Measurements from ENCODE around the gene TRAF7.

The TRAF7 gene

DNA sequence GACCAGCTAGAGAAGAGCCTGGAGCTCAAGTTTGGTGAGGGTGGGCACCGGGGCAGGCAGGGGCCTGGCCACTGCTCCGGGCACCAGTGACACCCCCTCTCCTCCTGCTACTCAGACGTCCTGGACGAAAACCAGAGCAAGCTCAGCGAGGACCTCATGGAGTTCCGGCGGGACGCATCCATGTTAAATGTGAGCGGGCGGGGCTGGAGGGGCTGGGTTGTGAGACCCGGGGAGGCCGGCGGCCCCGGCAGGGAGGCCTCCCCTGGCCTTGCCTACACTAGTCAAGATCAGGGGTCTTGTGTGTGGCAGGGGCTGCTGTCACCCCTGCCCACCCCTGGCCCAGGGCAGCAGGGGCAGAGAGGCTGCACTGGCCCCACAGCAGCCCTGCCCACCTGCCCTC, 17.8 kb downstream of the TRAF7 start:
- H3K27me3 ChIP-seq (ENCODE audit: low read depth, low read length) = no peaks in the 10 kb centered on the region

DNA sequence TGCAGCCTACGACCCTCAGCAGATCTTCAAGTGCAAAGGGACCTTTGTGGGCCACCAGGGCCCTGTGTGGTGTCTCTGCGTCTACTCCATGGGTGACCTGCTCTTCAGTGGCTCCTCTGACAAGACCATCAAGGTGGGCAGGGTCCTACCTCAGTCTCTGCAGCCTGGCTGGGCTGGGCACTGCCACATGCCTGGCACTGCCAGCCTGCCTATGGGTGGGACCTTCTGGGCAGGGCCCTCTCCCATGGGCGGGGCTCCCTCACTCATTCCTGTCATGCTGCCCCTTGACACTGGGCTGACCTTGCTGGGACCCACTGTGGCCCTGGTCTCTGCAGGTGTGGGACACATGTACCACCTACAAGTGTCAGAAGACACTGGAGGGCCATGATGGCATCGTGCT, 18.3 kb downstream of the TRAF7 start:
- H3K27me3 ChIP-seq (ENCODE audit: low read depth, low read length) = no peaks in the 10 kb centered on the region
- H3K79me2 ChIP-seq (ENCODE audit: low read length) = no peaks in the 10 kb centered on the region
- no peak overlapping the region for H3K4me3 ChIP-seq (ENCODE audit: low read length)
- H3K4me2 ChIP-seq (ENCODE audit: low read length) = no peak overlapping the region
- no peak overlapping the region for H3K27ac ChIP-seq (ENCODE audit: low read length)
- TF ChIP-seq, protein P1, sequence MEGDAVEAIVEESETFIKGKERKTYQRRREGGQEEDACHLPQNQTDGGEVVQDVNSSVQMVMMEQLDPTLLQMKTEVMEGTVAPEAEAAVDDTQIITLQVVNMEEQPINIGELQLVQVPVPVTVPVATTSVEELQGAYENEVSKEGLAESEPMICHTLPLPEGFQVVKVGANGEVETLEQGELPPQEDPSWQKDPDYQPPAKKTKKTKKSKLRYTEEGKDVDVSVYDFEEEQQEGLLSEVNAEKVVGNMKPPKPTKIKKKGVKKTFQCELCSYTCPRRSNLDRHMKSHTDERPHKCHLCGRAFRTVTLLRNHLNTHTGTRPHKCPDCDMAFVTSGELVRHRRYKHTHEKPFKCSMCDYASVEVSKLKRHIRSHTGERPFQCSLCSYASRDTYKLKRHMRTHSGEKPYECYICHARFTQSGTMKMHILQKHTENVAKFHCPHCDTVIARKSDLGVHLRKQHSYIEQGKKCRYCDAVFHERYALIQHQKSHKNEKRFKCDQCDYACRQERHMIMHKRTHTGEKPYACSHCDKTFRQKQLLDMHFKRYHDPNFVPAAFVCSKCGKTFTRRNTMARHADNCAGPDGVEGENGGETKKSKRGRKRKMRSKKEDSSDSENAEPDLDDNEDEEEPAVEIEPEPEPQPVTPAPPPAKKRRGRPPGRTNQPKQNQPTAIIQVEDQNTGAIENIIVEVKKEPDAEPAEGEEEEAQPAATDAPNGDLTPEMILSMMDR (IDR thresholded peaks at IDR 0.05; ENCODE audit: low read depth, low read length) = no peak
- TF ChIP-seq EZH2phosphoT487 (IDR thresholded peaks at IDR 0.05; ENCODE audit: low read depth) = no peak
- no peaks in the 10 kb centered on the region for H3K9me3 ChIP-seq (ENCODE audit: insufficient read depth, low read length)
- no peaks in the 10 kb centered on the region for H4K20me1 ChIP-seq (ENCODE audit: insufficient read depth, low read length)
- H2AFZ ChIP-seq (ENCODE audit: low read depth, low read length) = no peak overlapping the region
- H3K36me3 ChIP-seq (replicated peaks; ENCODE audit: low read depth, low read length) = peaks cover 17% of the 10 kb centered on the region
- H3K4me1 ChIP-seq (ENCODE audit: low read length) = no peaks in the 10 kb centered on the region
- H3K9ac ChIP-seq (ENCODE audit: low read length) = no peak overlapping the region

More for the DNA sequence above, 17.8 kb downstream of the TRAF7 start:
- no peak overlapping the region for H3K4me2 ChIP-seq (ENCODE audit: low read length)
- H4K20me1 ChIP-seq (ENCODE audit: insufficient read depth, low read length) = no peaks in the 10 kb centered on the region
- TF ChIP-seq, protein P1 (IDR thresholded peaks at IDR 0.05; ENCODE audit: low read depth, low read length) = no peak
- TF ChIP-seq EZH2phosphoT487 (IDR thresholded peaks at IDR 0.05; ENCODE audit: low read depth) = no peak
- H3K79me2 ChIP-seq (ENCODE audit: low read length) = no peaks in the 10 kb centered on the region
- no peaks in the 10 kb centered on the region for H3K4me1 ChIP-seq (ENCODE audit: low read length)
- no peak overlapping the region for H3K4me3 ChIP-seq (ENCODE audit: low read length)
- no peak overlapping the region for H3K9ac ChIP-seq (ENCODE audit: low read length)
- H3K9me3 ChIP-seq (ENCODE audit: insufficient read depth, low read length) = no peaks in the 10 kb centered on the region
- peaks cover 15% of the 10 kb centered on the region for H3K36me3 ChIP-seq (replicated peaks; ENCODE audit: low read depth, low read length)
- H2AFZ ChIP-seq (ENCODE audit: low read depth, low read length) = no peak overlapping the region
- no peak overlapping the region for H3K27ac ChIP-seq (ENCODE audit: low read length)

- Histone ChIP-seq H3K4me1 (ENCODE audit: low read length) (no peaks in the 10 kb centered on the region), H3K27me3 (ENCODE audit: low read depth, low read length) (no peaks in the 10 kb centered on the region), H2AFZ (ENCODE audit: low read depth, low read length) (no peak overlapping the region), H4K20me1 (ENCODE audit: insufficient read depth, low read length) (no peaks in the 10 kb centered on the region), H3K9me3 (ENCODE audit: insufficient read depth, low read length) (no peaks in the 10 kb centered on the region), H3K36me3 (replicated peaks; ENCODE audit: low read depth, low read length) (peaks cover 17% of the 10 kb centered on the region), H3K79me2 (ENCODE audit: low read length) (no peaks in the 10 kb centered on the region), H3K4me3 (ENCODE audit: low read length) (no peak overlapping the region), H3K9ac (ENCODE audit: low read length) (no peak overlapping the region), H3K4me2 (ENCODE audit: low read length) (no peak overlapping the region), H3K27ac (ENCODE audit: low read length) (no peak overlapping the region)
- no peak for TF ChIP-seq EZH2phosphoT487 (IDR thresholded peaks at IDR 0.05; ENCODE audit: low read depth)
These were observed 19.0 kb downstream of the TRAF7 start for GRCh38 chr16:2174396-2175131.

- no peaks in the 10 kb centered on the region for H4K20me1 ChIP-seq (ENCODE audit: insufficient read depth, low read length)
- H3K36me3 ChIP-seq (replicated peaks; ENCODE audit: low read depth, low read length) = peaks cover 17% of the 10 kb centered on the region
- H3K9me3 ChIP-seq (ENCODE audit: insufficient read depth, low read length) = no peaks in the 10 kb centered on the region
- H3K79me2 ChIP-seq (ENCODE audit: low read length) = no peaks in the 10 kb centered on the region
- no peak overlapping the region for H2AFZ ChIP-seq (ENCODE audit: low read depth, low read length)
- H3K4me1 ChIP-seq (ENCODE audit: low read length) = no peaks in the 10 kb centered on the region
- H3K9ac ChIP-seq (ENCODE audit: low read length) = no peak overlapping the region
- H3K4me2 ChIP-seq (ENCODE audit: low read length) = no peak overlapping the region
- H3K4me3 ChIP-seq (ENCODE audit: low read length) = no peak overlapping the region
- no peak overlapping the region for H3K27ac ChIP-seq (ENCODE audit: low read length)
- no peaks in the 10 kb centered on the region for H3K27me3 ChIP-seq (ENCODE audit: low read depth, low read length)
- TF ChIP-seq EZH2phosphoT487 (IDR thresholded peaks at IDR 0.05; ENCODE audit: low read depth) = no peak
- TF ChIP-seq, protein P1 (IDR thresholded peaks at IDR 0.05; ENCODE audit: low read depth, low read length) = no peak
These were observed 19.9 kb downstream of the TRAF7 start for GRCh38 chr16:2175454-2175853.

All from OCI-LY3 (cell line).